GM18502 (cell line): ENCODE data around the gene KPNA5.

ENCODE experiments used
- ATAC-seq: cut with Tn5 transposase; IDR thresholded peaks from one replicate; pipeline ENCODE4 v1.9.1; 2021; ENCODE audit warnings: mild to moderate bottlenecking; ENCODE audit not compliant: unreplicated experiment, poor library complexity

KPNA5 gene

DNA sequence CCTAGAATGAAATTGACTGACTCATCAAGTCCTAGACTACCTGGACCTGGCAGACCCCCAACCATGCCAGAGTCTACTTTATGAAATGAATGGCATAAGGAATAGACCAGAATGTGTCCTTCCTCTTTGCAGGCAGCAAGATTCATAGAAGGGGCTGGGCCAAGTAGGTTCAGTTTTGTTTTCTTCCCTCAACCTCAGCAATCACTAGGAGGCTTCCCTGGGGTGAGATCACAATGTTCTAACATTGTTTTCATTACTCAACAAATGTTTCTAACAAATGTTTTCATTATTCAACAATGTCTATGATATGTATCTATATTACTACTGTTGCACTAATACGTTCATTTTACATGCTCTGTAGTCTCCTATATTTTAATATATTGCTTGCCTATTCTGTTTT lies 92.9 kb downstream of the KPNA5 start:
- ATAC-seq, result no peak

DNA sequence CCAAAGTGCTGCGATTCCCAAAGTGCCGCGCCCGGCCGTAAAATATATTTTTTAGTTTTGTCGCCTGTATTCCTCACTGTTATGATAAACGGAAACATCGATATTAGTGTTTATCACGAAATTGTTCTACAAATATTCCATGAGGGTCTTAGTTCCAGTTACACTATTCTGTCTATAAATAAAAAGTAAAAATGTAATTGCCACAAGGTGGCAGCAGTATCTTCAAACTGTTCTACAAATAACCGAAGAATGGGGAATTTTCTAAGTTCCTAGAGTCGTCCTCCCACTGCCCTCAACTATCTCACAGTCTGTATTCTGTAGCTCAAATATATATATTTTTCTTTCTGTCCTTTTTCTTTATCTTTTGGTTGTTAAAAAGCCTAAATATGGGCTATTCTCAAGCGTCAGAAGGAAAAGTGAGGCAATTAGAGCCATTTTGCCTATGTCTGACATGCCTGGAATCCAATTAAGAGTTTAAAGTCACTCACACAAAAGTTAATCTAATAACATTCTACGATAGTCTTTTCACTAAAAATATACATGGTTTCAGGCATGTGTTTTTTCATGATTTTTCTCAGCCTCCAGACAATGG lies 98.7 kb downstream of the KPNA5 start:
- peak; percentile 76 for ATAC-seq

DNA sequence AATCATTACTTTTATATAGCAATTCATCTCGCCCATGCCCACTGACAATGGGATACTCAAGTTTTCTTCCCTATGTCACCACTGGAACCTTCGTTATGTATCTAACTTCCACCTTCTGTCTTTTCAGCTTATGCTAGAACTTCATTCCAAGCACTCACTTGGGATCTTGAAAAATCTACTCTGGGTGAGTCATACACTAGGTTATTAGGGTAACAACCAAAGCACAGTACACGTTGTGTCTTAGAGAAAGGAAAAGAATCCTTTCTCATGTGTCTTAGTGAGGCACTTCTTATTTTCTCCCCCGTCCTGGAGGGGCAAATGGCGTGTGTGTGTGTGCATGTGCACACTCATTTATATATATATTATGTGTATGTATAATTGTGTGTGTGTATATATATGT lies 102.8 kb downstream of the KPNA5 start:
- no peak for ATAC-seq
